Inferior parietal cortex (tissue), 1 donor: ENCODE measurements around the gene CLIC5.

Source experiments
- DNase-seq: peaks from one replicate; pipeline ENCODE4 v3.0.0-alpha.2; 2016; ENCODE audit errors: extremely low spot score

The CLIC5 gene

GRCh38 chr6:46035242-46035641, 19.6 kb upstream of the CLIC5 start:
- no peak for DNase-seq

GRCh38 chr6:46032110-46032998, 16.7 kb upstream of the CLIC5 start:
- peak; percentile 14 for DNase-seq

DNA sequence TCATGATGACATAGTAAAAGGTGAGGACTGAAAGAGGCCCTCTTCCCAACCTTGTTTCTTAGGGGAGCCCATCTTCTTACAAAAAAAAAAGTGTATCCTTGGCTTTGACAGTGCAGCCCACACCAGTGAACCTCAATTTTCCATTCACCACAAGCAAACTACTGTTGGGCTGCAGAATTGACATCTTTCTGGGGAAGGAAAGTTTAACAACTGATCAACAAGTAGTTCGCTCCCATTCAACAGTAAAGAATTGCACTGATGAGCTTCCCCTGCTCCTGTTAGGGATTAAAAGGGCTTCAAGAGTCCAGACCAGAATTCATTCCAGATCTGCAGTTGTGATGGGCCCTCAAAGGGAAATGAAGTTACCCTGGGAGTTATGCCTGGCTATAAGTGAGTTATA, 13.9 kb upstream of the CLIC5 start:
- DNase-seq, result no peak

DNA sequence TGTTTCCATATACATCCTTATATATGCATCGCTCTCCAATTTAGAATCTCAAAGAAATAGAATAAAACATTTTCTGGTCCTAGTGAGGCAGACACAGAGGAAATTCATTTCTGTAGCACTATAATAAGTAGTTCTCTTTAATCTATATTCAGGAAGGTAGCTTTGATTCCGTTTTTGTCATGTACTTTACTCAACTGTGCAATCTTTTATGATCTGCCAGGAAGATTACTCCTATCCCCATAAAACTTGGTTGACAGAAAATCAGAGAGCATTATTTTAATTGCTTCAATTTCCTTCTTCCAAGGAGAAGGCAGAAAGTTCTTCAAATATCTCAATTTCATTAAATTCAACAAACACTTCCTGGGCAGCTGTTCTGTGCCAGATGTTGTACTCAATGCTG, 10.6 kb upstream of the CLIC5 start:
- no peak for DNase-seq

DNA sequence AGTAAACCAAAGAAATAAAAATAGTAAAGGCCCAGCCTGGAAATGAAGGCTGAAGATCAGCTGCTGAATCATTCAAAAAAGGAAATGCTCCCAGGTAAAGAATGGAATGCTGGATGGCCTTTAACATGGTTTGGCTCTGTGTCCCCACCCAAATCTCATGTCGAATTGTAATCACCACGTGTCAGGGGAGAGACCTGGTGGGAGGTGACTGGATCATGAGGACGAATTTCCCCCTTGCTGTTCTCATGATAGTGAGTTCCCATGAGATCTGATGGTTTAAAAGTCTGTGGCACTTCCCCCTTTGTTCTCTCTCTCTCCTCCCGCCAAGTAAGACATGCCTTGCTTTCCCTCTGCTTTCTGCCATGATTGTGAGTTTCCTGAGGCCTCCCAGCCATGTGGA, 9.9 kb upstream of the CLIC5 start:
- DNase-seq, result no peak

GRCh38 chr6:46024124-46024769, 8.6 kb upstream of the CLIC5 start:
- DNase-seq, result no peak

DNA sequence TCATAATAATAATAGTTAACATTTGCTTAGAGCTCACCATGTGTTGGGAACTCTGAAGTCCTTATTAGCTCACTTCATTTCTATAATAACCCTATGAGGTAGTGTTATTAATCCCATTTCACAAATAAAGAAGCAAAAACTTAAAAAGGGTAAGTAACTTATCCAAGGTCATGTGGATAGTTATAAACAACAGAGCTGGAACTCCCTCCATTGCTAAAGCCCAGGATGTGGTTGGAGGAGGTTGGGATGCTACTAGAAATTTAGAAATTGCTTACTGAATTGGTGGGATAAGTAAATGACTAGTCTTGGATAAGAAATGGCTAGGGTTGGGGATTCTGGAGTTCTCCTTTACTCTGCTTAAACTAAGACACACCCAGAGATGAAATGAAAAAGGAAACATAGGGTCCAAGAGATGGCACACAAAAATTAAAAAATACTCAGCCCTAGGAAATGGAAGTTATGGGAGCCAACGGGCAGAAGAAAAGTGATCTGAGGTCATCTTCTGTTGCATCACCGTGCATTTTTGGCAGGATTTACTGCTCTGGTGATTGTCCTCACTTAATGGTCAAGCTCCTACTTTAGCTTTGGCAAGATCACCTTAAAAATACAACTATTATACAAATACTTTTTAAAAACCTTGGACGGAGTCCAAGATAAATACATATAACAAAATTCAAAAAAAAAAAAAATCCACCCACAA, 7.7 kb upstream of the CLIC5 start:
- no peak for DNase-seq

DNA sequence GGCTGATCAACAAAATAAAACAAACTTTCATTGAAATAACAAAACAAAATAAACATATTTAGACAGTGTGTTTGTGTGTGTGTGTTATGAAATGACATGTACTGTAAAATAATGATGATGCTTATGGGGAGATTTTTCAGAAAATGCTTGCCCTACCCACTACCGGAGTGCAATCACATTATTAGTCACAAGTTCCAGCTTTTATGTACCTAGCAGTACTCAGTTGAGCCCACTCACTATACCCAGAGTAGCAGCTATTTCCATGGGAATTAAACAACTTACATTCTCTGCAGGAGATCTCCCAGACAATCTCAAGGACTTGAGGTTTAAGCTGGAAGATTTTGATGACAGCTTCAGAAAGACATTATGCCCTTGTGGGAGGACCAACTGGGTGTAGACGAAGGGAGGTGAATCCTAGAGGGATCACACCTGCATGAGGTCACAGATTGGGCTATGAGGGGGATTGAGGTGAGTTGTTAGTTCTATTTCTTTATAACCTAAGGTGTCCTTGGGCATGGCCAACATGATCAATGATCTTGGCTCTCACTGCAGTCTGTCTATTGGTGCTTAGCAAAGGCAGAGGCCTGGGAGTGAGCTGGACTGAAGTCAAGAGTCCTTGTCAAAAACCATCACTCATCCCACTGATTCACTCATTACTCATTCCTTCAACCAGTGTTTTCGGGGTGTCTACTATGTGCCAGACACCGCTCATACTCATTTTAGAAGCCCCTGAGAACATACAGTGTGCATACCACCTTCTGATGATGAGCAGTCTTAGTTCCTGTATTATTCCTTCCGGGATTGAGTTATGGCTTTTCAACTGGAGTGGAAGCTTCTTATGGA, 6.7 kb upstream of the CLIC5 start:
- no peak for DNase-seq

GRCh38 chr6:46017726-46018125, 2.1 kb upstream of the CLIC5 start:
- no peak for DNase-seq

DNA sequence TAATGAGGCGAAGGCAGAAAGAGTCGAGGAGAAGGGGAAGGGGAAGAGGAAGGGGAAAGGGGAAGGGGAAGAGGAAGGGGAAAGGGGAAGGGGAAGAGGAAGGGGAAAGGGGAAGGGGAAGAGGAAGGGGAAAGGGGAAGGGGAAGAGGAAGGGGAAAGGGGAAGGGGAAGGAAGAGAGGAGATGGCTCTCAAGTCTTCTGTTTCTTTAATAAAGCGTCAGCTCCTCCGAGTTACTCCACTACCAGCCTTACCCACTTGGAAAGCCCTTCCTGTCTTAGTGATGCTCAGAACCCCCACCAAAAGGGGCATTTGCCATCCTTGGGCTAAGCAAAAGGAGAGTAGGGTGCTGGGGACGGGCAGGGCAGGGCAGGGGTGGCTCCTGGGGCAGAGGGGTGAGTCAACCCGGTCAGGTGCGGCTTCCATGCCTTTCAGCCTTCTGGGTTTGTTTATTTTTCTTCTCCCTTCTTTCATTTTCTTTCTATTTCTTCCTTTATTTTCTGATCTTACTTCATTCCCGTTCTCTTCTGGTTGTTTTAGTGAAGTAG, 476 bp upstream of the CLIC5 start:
- no peak for DNase-seq

- no peak for DNase-seq
Observed at GRCh38 chr6:46014511-46015118, 1.0 kb downstream of the CLIC5 start.

DNA sequence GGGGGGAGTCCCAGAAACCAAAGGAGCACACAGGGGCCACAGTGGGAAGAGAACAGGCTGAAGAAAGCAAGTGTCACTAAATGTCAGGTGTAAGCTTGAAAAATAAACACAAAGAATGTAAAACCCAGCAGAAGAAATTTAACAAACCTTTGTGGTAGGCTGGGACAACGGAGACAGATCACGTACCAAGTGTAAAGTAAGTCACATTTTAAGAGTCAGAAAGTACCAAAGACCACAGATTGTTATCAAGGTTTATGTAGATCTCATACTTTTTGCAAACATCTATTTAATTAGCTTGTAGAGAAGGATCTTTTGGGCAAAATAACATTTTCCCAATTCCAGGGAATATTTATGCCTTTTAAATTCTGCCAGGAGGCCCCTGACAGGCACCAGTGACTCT, 1.6 kb downstream of the CLIC5 start:
- DNase-seq, result no peak

- no peak for DNase-seq
Observed at GRCh38 chr6:46013639-46014038, 2.0 kb downstream of the CLIC5 start.

GRCh38 chr6:46012834-46013233, 2.8 kb downstream of the CLIC5 start:
- no peak for DNase-seq

- DNase-seq, result no peak
Observed at GRCh38 chr6:46011188-46012085, 4.2 kb downstream of the CLIC5 start.

DNA sequence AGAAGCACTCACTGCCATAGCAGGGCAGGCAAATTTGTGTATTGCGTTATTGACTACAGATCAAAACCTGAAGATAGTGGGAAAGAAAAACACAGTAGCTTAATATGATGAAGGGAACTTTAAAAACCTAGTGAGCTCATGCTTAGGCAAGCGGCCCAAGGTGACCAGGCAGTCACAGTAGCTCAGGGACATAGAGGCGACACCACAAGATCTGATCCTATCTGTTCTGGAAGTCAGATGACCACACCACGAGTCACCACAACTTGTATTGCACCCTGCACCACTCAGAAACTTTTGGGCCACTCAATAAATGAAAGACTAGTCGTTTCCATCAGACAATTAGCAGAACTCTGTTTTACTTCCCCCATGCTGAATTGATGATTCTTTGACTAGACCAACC, 4.9 kb downstream of the CLIC5 start:
- DNase-seq, result no peak

DNA sequence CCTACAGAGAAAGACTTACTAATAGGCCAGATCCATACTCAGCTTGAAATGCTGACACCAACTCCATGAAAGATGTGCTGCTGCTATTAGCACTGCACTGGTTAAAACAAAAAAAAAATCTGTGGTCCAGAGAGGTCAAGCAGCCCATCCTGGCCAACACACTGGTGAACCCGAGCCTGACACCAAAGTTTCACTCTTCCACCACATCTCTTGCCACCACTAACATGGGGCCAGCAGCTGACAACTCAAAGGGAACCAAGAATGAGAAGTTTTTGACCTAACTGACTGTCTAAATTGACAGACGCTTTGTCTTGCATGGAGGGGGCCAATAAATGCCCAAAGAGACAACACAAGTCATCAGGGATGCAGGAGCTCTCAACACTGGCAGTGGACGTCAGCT, 5.4 kb downstream of the CLIC5 start:
- no peak for DNase-seq

GRCh38 chr6:46002264-46002663, 13.4 kb downstream of the CLIC5 start:
- DNase-seq, result no peak

DNA sequence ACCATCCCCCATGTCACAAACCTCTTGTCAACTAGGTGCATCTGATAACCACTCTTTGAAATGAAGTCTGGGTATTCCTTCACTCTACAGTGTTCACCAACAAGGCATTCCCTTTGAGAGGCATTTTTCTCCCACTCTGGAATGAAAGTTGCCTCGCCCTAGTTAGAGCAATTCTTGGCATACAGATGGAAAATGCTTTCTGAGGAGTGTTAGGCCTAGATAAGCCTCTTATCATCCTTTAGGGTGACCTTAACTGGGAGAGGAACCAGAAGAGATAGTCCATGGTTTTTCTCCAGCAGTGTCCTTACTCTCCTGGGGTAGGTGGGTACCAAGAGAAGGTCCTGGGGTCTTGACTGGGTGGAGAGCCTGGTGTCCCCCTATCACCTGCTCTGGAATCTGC, 14.8 kb downstream of the CLIC5 start:
- DNase-seq, result no peak

- DNase-seq, result no peak
Observed at GRCh38 chr6:45998524-45998923, 17.1 kb downstream of the CLIC5 start.
